ENCODE data around the gene CTTN. TPM values are rescaled to one million over a fixed set of nuclear protein-coding genes. Genes with fewer than 3 reads are reported as not detected.

CTTN gene
- total and polyA plus RNA-seq, 2 of the 8 experiments (the other 6 are each of a cell fraction or from before 2014, with no cell fraction given) = 84.6 to 216 TPM

GRCh38 chr11:70460111-70460510, 61.8 kb downstream of the CTTN start:
- FAIRE-seq = no peak

More at GRCh38 chr11:70460111-70460510, 61.8 kb downstream of the CTTN start:
- Histone ChIP-seq H4K20me1 (replicated peaks in 1 of 2; ENCODE audit: control insufficient read depth in 1 of 2, insufficient read depth in 2 of 2, low read length in 2 of 2) (no peaks in the 10 kb centered on the region), H2BK15ac (ENCODE audit: low read length) (no peak overlapping the region), H3K4ac (replicated peaks; ENCODE audit: insufficient read length, low read depth, low read length) (no peak overlapping the region), H3K79me1 (ENCODE audit: low read depth, low read length) (no peaks in the 10 kb centered on the region), H4K8ac (ENCODE audit: extremely low read depth, insufficient read depth, low read length) (0 out of 2 replicates have a peak overlapping the region, but pooled peaks have one; percentile 45), H3K36me3 (ENCODE audit: control insufficient read depth in 2 of 4, insufficient read depth in 4 of 4, low read length in 3 of 4) (no peaks in the 10 kb centered on the region), H2AK5ac (ENCODE audit: low read depth, low read length) (no peak overlapping the region), H3K56ac (replicated peaks; ENCODE audit: insufficient read length, low read depth, low read length) (no peak overlapping the region), H3K4me2 (ENCODE audit: insufficient read depth in 1 of 2, low read depth in 2 of 2, low read length in 2 of 2) (no peak overlapping the region), H3K27ac (ENCODE audit: low read depth, low read length) (no peak overlapping the region), H3K4me1 (replicated peaks in 1 of 4; ENCODE audit: control insufficient read depth in 3 of 4, insufficient read depth in 4 of 4, low read length in 3 of 4) (peaks cover 0 to 4% (median 2%) of the 10 kb centered on the region in 4 experiments; a peak in 4 of 7 replicates), H3K18ac (ENCODE audit: extremely low read depth, low read length) (no peak overlapping the region), H3K9me3 (ENCODE audit: insufficient read depth in 2 of 2, low read depth in 1 of 2, low read length in 1 of 2) (peaks cover 0 to 3% of the 10 kb centered on the region in 2 experiments; a peak in 1 of 4 replicates), H3K4me3 (ENCODE audit: extremely low read depth in 1 of 4, insufficient read depth in 2 of 4, low read depth in 3 of 4, low read length in 4 of 4) (no peak overlapping the region), H3K79me2 (ENCODE audit: control insufficient read depth in 1 of 2, insufficient read depth in 2 of 2, low read length in 2 of 2) (no peaks in the 10 kb centered on the region), H3K23me2 (ENCODE audit: low read depth, low read length) (no peaks in the 10 kb centered on the region; the same call in 1 of the 2 replicates), H3K14ac (ENCODE audit: insufficient read length) (no peak overlapping the region), H2BK120ac (replicated peaks; ENCODE audit: low read depth, low read length) (no peak overlapping the region), H2BK12ac (ENCODE audit: low read depth, low read length) (no peak overlapping the region), H4K91ac (replicated peaks; ENCODE audit: insufficient read length, low read length) (no peak overlapping the region), H2BK5ac (ENCODE audit: low read depth, low read length) (no peak overlapping the region), H4K5ac (ENCODE audit: insufficient read length, low read depth, low read length) (no peak overlapping the region), H3K23ac (ENCODE audit: insufficient read length) (no peak overlapping the region), H2BK20ac (ENCODE audit: low read length) (no peak overlapping the region), H3K27me3 (replicated peaks in 1 of 4; ENCODE audit: control insufficient read depth in 3 of 4, extremely low read depth in 1 of 4, insufficient read depth in 3 of 4, low read length in 3 of 4) (peaks cover 0 to 2% (median 0%) of the 10 kb centered on the region in 4 experiments; a peak in 1 of 7 replicates), H2AFZ (ENCODE audit: low read length) (no peak overlapping the region), H3K9ac (replicated peaks in 1 of 4; ENCODE audit: extremely low read depth in 1 of 4, low read depth in 3 of 4, low read length in 3 of 4) (no peak overlapping the region)
- no peak for DNase-seq (ENCODE audit: low read depth in 1 of 2, low spot score in 2 of 2)
- TF ChIP-seq CTCF (IDR thresholded peaks at IDR 0.05; ENCODE audit: control extremely low read depth in 1 of 3, insufficient read depth in 1 of 3, low read depth in 1 of 3, low read length in 3 of 3) (peak in 2 of 3 experiments; percentile 2 to 19; a peak in 2 of 4 replicates), CHD2 (IDR thresholded peaks at IDR 0.05; ENCODE audit: low read length) (no peak)
- CTCF ChIA-PET (ENCODE audit: partially characterized antibody) = interaction anchor here (0.5 to 4.7 kb wide), 6 partner anchors 10 to 299 kb away, joined by 3 to 29 read pairs (median 6); no protein-coding TSS in a partner anchor
- WGBS, 2 experiments (ENCODE audit: extremely low coverage in 1 of 2, insufficient coverage in 1 of 2, insufficient read length in 1 of 2, insufficient replicate concordance in 2 of 2, low coverage in 1 of 2, low lambda C conversion rate in 2 of 2, missing lambda C conversion rate in 1 of 2) = 95% methylated on average over 4 of the region's 4 CpGs; no CpG with 5 or more reads in 1 of the 2 experiments
- POLR2A ChIA-PET (ENCODE audit: partially characterized antibody) = interaction anchor here (0.6 kb wide), 1 partner anchor 24 kb away, joined by 3 read pairs; no protein-coding TSS in a partner anchor

All from H1 (cell line).